OCI-LY7 (cell line): ENCODE measurements around the gene PRF1. TPM values are rescaled to one million over a fixed set of nuclear protein-coding genes. Genes with fewer than 3 reads are reported as not detected.

ENCODE experiments used
- BruUV-seq: library from RNA; stranded (reverse); fragments of 400-500 nt; replicated peaks from 2 replicates; lab custom pipeline; 2021; lab: Mats Ljungman, UMichigan
- CTCF ChIA-PET: fragments of 300-600 bp; sonication (Branson Sonifier 250); formaldehyde crosslinking; loops from one replicate; lab custom pipeline; 2022; ENCODE audit warnings: antibody characterized with exemption; ENCODE audit not compliant: unreplicated experiment; lab: Charles Lee
- POLR2A ChIA-PET: fragments of 300-600 bp; sonication (Branson Sonifier 250); formaldehyde crosslinking; loops from one replicate; lab custom pipeline; 2022; ENCODE audit warnings: antibody characterized with exemption; lab: Charles Lee
- DNase-seq: peaks from one replicate; pipeline ENCODE4 v3.0.0-alpha.2; 2015; ENCODE audit warnings: low spot score
- H2AFZ ChIP-seq: fragments of 200-600 bp; sonication (generic), shearing (Covaris generic); 2 replicates; pipeline ENCODE4 v1.6.1; 2014; ENCODE audit warnings: mild to moderate bottlenecking, antibody characterized with exemption, low read length, moderate library complexity
- H3K27ac ChIP-seq: fragments of 200-600 bp; sonication (generic); 2 replicates; pipeline ENCODE4 v1.5.1; 2014; ENCODE audit warnings: mixed run types, low read depth, mild to moderate bottlenecking, moderate library complexity, low read length, inconsistent platforms; ENCODE audit not compliant: poor library complexity, severe bottlenecking
- H3K36me3 ChIP-seq: fragments of 200-600 bp; sonication (generic); 2 replicates; pipeline ENCODE4 v1.6.1; 2014; ENCODE audit warnings: mild to moderate bottlenecking, antibody characterized with exemption, low read length, moderate library complexity, mixed read lengths; ENCODE audit not compliant: insufficient read depth
- H3K4me1 ChIP-seq: fragments of 200-600 bp; sonication (generic); 2 replicates; pipeline ENCODE4 v1.5.1; 2014; ENCODE audit warnings: mild to moderate bottlenecking, low read length; ENCODE audit not compliant: insufficient read depth, poor library complexity, severe bottlenecking
- H3K4me2 ChIP-seq: fragments of 200-600 bp; sonication (generic); 2 replicates; pipeline ENCODE4 v1.6.1; 2014; ENCODE audit warnings: mild to moderate bottlenecking, low read length
- H3K4me3 ChIP-seq: fragments of 200-600 bp; sonication (generic); 2 replicates; pipeline ENCODE4 v1.5.1; 2014; ENCODE audit warnings: mild to moderate bottlenecking, low read depth, low read length; ENCODE audit not compliant: poor library complexity, severe bottlenecking
- H3K79me2 ChIP-seq: fragments of 200-600 bp; sonication (generic); 2 replicates; pipeline ENCODE4 v1.6.1; 2016; ENCODE audit warnings: low read depth, mild to moderate bottlenecking, low read length, moderate library complexity, mixed read lengths; ENCODE audit not compliant: insufficient read depth
- H3K9me2 ChIP-seq: fragments of 200-600 bp; sonication (generic); 2 replicates; pipeline ENCODE4 v1.6.1; 2016; ENCODE audit warnings: mild to moderate bottlenecking, low read length, mixed read lengths; ENCODE audit not compliant: insufficient read depth
- H3K9me3 ChIP-seq: fragments of 200-600 bp; sonication (generic); 2 replicates; pipeline ENCODE4 v1.6.1; 2014; ENCODE audit warnings: mild to moderate bottlenecking, mixed run types, low read length, mixed read lengths
- H4K20me1 ChIP-seq: fragments of 200-600 bp; sonication (generic); 2 replicates; pipeline ENCODE4 v1.6.1; 2014; ENCODE audit warnings: mild to moderate bottlenecking, antibody characterized with exemption, low read length, moderate library complexity, mixed read lengths; ENCODE audit not compliant: insufficient read depth
- EZH2phosphoT487 ChIP-seq: fragments of 200-600 bp; sonication (generic); IDR thresholded peaks from 2 replicates; pipeline ENCODE4 v1.6.1; 2018; ENCODE audit warnings: low read depth, borderline replicate concordance, mild to moderate bottlenecking, mixed run types, antibody characterized with exemption, low read length, moderate library complexity, mixed read lengths
- intact Hi-C: fragments of 100-400 bp; cut with micrococcal nuclease; formaldehyde crosslinking; loops from one replicate; pipeline ENCODE4 v1.10.0; 2022; ENCODE audit not compliant: unreplicated experiment
- total RNA-seq, 2 experiments: library from RNA; depleted of rRNA in 1 of 2; stranded (reverse); fragments of >200 nt in 1 of 2; shearing (Covaris generic) in 1 of 2; gene quantifications; 2 replicates each; pipeline ENCODE4 v1.2.3, GENCODE V29; 2014 to 2022
- TF ChIP-seq, protein P1 (sequence below): fragments of 200-600 bp; sonication (generic); conservative IDR thresholded peaks from 2 replicates; pipeline ENCODE4 v1.5.1; 2014; ENCODE audit warnings: mild to moderate bottlenecking, antibody characterized with exemption, low read length, moderate library complexity, mixed read lengths

PRF1 gene
- total RNA-seq, 2 experiments from 2014 or later, result 5.8 to 7.0 TPM

DNA sequence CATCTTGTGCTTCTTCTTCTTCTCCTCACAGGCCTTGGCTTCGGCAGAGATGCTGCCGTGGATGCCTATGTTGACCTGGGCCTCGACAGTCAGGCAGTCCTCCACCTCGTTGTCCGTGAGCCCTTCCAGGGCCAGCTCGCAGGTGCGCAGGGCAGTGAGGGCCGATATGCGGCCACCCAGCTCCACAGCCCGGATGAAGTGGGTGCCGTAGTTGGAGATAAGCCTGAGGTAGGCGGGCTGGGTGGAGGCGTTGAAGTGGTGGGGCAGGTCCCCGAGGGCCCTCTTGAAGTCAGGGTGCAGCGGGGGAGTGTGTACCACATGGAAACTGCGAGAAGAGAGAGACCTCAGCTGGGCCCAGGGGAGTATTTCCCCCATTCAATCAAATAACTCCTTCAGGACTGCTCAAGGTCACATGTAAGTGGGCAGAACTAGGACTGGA, 3.7 kb downstream of the PRF1 start:
- ChIA-PET POLR2A (no interaction called here), CTCF (no interaction called here)
- Histone ChIP-seq H3K27ac (no peak overlapping the region), H3K9me3 (no peaks in the 10 kb centered on the region), H2AFZ (no peak overlapping the region), H3K4me1 (peaks cover 19% of the 10 kb centered on the region), H3K36me3 (no peaks in the 10 kb centered on the region), H3K9me2 (no peaks in the 10 kb centered on the region), H3K4me2 (no peak overlapping the region), H3K79me2 (no peaks in the 10 kb centered on the region), H4K20me1 (no peaks in the 10 kb centered on the region), H3K4me3 (no peak overlapping the region)
- BruUV-seq, result no TSS peak
- intact Hi-C loops, result no loop called here
- TF ChIP-seq, protein P1, sequence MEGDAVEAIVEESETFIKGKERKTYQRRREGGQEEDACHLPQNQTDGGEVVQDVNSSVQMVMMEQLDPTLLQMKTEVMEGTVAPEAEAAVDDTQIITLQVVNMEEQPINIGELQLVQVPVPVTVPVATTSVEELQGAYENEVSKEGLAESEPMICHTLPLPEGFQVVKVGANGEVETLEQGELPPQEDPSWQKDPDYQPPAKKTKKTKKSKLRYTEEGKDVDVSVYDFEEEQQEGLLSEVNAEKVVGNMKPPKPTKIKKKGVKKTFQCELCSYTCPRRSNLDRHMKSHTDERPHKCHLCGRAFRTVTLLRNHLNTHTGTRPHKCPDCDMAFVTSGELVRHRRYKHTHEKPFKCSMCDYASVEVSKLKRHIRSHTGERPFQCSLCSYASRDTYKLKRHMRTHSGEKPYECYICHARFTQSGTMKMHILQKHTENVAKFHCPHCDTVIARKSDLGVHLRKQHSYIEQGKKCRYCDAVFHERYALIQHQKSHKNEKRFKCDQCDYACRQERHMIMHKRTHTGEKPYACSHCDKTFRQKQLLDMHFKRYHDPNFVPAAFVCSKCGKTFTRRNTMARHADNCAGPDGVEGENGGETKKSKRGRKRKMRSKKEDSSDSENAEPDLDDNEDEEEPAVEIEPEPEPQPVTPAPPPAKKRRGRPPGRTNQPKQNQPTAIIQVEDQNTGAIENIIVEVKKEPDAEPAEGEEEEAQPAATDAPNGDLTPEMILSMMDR, result no peak
- no peak for TF ChIP-seq EZH2phosphoT487
- DNase-seq, result no peak

DNA sequence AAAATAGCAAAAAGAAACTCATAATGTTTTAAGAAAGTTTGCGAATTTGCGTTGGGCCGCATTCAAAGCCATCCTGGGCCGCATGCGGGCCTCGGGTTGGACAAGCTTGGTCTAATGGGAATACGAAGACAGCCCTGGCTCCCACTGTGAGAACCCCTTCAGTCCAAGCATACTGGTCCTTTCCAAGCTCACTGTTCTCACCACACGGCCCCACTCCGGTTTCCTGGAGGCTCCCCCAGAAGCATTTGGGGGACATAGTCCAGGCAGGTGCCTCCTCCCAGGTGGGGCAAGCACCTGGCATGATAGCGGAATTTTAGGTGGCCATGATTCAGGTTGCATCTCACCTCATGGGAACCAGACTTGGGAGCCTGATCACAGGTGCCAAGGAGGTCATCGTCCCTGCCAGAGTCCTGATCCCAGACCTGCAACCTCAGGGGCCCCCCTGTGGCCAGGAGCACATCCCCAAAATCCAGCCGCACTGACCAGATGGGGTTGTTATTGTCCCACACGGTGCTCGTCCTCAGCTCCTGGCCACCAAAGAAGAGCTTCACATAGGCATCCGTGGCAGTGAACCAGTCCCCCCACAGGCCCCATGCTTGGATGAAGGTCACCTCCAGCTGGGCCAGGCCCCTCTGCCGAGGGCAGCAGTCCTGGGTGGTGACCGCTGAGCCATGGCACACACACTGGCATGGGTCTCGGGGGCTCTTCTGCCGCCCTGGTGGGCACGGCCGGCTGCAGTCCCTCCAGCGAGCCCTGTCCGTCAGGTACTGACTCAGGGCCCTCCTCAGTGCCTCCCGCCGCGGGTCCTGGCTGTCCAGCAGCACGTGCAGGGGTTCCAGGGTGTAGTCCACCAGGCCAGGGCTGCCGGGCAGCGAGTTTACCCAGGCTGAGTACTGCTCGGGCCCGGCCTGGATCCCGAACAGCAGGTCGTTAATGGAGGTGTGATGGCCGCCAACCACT, 4.4 kb downstream of the PRF1 start:
- POLR2A ChIA-PET, result interaction anchor here (0.6 kb wide), 2 partner anchors 135 to 219 kb away, joined by 3 read pairs; no protein-coding TSS in a partner anchor
- no peak for DNase-seq
- intact Hi-C loops, result no loop called here

More for the DNA sequence above, 4.4 kb downstream of the PRF1 start:
- Histone ChIP-seq H3K9me3 (no peaks in the 10 kb centered on the region), H3K27ac (no peak overlapping the region), H3K36me3 (no peaks in the 10 kb centered on the region), H3K4me3 (no peak overlapping the region), H3K9me2 (no peaks in the 10 kb centered on the region), H4K20me1 (no peaks in the 10 kb centered on the region), H3K4me2 (no peak overlapping the region), H2AFZ (no peak overlapping the region), H3K4me1 (peaks cover 19% of the 10 kb centered on the region), H3K79me2 (no peaks in the 10 kb centered on the region)
- TF ChIP-seq EZH2phosphoT487, result no peak
- TF ChIP-seq, protein P1, result no peak
- BruUV-seq, result no TSS peak
- CTCF ChIA-PET, result no interaction called here
